HTERT RPE-1 (cell line): ENCODE results near the gene CPAMD8.
"Not testable (repeated sequence)": the region's sequence is repeated elsewhere in the genome, so short reads cannot be mapped to it uniquely, and the experiment has no call there.

Source experiments
- in situ Hi-C: fragments of 300-500 bp; cut with MboI; formaldehyde crosslinking; loops from 4 replicates; pipeline ENCODE4 v1.14.3; 2020; ENCODE audit warnings: low sequenced_read_pairs

The CPAMD8 gene

DNA sequence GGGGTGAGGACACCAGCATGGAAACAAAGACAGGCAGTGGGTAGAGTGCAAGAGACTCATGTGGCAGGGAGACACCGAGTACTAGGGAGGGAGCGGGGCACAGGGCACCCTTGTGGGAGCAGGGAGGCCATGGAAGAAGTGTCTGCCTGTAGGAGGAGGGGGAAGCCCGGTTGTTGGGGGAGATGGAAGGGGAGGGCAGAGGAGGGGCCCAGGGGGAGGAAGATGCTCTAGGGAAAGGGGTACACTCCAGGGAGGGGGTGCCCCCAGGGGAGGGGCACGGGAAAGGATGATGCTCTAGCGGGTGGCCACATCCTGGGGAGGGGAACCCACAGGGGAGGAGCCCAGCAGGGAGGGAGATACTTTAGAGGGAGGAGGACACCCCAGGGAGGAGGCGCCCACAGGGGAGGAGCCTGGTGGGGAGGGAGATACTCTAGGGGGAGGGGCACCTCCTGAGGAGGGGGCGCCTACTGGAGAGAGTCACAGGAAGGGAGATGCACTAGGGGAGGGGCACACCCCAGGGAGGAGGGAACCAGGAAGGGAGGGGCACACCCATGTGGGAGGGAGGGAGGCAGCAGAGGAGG, 24.9 kb downstream of the CPAMD8 start:
- in situ Hi-C loops = no loop called here

DNA sequence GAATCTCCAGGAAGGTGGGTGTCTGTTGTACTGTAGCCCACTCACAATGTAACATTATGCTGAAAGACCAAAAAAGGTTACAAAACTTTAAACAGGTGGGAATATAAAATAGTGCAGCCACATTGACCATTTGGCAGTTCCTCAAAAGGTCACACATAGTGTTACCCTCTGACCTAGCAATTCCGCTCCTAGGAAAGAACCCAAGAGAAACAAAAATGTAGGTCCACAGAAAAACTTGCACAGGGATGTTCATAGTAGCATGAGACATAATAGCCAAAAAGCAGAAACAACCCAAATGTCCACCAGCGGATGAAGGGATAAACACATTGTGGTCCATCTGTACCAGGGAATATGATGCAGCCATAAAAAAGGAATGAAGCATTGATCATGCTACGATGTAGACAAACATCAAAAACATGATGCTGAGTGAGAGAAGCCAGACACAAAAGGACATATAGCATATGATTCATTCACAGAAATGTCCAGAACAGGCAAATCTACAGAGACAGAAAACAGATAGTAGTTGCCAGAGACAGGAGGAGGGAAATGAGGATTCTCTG, 27.9 kb downstream of the CPAMD8 start:
- in situ Hi-C loops = no loop called here

DNA sequence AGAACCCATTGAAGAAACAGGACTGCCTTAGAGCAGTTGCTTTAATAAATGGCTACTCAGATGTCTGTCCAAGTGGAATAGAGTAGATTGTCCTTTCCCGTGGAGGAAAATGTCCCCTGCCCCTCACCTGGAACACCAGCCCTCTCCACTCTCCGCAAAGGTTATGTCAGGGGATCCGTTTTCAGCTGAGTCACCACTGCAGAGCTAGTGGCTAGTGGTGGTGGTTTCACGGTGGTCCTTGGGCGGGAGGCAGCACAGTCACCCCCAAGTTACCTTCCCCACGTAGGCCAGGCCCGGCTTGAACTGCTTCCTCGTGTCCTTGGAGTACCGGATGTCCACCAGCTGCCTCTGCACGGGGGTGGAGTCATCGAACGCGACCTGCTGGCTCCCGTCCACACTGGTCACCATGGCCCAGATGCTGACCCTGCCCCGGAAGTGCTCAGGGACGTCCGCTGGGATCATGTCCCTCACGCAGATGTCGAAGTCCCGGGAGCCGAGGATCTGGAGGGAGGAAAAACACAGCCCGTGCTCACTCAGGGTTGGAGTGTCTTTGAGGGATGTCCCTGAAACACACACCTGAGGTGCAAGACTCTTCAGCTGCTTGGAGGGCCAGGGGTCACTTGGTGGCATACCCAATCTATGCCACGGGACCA, 29.6 kb downstream of the CPAMD8 start:
- in situ Hi-C loops = not testable (repeated sequence)

DNA sequence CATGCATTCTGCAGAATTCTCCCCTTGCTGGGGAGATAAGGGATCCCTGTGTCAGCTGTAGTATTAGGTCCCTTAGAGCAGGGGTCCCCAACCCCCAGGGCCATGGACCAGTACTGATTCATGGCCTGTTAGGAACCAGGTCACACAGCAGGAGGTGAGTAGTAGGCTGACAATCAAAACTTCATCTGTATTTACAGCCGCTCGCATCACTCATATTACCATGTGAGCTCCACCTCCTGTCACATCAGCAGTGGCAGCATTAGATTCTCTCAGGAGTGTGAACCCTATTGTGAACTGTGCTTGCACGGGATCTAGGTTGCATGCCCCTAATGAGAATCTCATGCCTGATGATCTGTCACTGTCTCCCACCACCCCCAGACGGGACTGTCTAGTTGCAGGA, 37.9 kb downstream of the CPAMD8 start:
- in situ Hi-C loops = no loop called here

DNA sequence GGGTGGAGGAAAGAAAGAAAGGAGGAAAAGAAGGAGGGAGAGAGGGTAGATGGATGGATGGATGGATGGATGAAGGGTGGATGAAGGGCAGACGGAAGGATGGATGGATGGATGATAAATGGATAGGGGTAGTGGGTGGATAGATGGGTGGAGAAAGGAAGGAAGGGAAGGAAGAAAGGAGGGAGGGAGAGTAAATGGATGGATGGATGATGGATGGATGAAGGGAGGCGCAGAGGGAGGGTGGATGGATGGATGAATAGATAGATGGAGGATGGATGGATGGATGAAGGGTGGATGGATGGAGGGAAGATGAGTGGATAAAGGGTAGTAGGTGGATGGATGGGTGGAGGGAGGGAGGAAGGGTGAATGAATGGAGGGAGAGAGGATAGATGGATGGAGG, 41.2 kb downstream of the CPAMD8 start:
- in situ Hi-C loops = no loop called here

DNA sequence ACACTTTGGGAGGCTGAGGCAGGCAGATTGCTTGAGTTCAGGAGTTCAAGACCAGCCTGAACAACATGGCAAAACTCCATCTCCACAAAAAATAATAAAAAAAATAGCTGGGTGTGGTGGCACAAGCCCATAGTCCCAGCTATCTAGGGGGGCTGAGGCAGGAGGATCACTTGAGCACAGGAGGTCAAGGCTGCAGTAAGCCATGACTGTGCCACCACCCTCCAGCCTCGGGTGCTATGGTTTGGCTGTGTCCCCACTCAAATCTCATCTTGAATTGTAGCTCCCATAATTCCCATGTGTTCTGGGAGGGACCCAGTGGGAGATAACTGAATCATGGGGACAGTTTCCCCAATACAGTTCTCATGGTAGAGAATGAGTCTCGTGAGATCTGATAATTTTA, 44.0 kb downstream of the CPAMD8 start:
- in situ Hi-C loops = not testable (repeated sequence)

DNA sequence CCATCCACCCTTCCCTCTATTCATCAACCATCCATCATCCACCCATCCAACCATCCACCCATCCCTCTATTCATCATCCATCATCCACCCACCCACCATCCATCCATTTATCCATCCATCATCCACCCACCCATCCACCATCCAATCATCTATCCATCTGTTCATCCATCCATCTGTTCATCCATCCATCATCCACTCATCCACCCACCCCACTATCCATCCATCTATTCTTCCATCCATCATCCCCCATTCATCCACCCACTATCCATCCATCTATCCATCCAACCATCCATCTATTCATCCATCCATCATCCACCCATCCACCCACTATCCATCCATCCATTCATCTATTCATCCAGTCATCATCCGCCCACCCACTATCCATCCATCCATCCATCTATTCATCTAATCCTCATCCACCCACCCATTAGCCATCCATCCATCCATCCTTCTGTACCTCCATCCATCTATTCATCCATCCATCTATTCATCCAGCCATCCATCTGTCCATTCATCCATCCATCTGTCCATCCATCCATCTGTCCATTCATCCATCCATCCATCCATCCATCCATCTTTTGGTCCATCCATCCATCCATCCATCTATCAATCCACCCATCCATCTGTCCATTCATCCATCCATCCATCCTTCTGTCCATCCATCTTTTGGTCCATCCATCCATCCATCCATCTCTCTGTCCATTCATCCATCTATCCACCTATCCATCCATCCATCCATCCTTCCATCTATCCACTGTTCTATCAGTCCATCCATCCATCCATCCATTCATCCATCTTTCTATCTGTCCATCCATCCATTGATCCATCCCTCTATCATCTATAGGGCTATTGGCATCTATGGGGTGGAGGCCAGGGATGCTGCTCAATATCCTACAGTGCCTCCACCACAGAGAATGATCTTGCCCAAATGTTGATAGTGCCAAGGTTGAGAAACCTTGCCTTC, 47.5 kb downstream of the CPAMD8 start:
- in situ Hi-C loops = no loop called here

DNA sequence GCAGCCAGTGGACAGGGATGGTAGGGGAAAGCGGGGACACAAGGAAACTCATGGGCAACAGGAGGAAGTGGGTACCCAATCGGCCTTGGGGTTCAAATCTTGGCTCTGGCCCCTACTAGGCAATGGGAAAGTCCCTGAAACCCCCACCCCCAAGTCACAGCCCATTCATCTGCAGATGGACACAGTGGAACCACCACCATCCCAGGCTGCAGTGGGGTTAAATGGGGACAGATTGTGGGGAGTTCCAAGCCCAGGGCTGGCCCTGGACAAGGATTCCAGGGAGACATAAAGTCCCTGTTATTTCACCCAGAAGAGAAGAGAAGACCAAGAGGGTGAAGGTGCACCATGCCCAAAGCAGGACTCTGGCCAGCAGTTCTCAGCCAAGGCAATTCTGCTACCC, 48.5 kb downstream of the CPAMD8 start:
- in situ Hi-C loops = no loop called here

DNA sequence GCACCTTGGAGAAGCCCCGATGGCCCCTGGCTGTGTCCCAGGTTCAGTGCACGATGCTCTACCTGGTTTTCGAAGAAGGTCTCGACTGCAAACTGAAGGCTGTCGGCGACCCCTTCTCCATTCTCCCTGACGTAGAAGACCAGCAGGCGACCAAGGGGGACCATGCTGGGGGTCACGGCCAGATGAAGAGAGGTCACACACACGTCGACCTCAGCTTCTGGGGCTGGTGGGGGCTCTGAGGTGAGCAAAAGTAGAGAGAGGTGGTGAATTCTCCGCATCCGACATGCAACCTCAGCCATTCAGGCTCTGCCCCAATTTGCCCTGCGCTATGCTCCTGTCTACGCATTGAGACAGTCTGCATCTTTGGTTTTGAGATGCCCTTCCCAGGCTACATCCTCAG, 49.3 kb downstream of the CPAMD8 start:
- in situ Hi-C loops = no loop called here

DNA sequence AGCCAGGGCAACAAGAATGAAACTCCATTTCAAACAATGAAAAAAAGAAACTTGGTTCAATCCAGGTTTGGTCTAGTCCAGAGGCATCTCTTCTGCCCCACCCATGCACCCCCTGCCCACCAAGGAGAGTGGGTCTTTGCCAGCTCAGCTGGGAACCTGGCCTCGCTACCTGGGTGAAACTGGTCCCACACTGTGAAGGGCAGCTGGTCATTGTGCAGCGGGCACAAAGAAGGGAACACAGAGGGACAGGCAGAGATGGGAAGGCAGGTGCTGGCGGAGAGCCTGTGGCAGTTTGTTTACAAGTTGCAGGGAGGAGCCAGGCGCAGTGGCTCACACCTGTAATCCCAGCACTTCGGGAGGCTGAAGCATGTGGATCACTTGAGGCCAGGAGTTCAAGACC, 50.2 kb downstream of the CPAMD8 start:
- in situ Hi-C loops = no loop called here

- in situ Hi-C loops = no loop called here
These were observed 55.8 kb downstream of the CPAMD8 start for GRCh38 chr19:16970821-16971220.

GRCh38 chr19:16969135-16969534, 57.5 kb downstream of the CPAMD8 start:
- in situ Hi-C loops = no loop called here

DNA sequence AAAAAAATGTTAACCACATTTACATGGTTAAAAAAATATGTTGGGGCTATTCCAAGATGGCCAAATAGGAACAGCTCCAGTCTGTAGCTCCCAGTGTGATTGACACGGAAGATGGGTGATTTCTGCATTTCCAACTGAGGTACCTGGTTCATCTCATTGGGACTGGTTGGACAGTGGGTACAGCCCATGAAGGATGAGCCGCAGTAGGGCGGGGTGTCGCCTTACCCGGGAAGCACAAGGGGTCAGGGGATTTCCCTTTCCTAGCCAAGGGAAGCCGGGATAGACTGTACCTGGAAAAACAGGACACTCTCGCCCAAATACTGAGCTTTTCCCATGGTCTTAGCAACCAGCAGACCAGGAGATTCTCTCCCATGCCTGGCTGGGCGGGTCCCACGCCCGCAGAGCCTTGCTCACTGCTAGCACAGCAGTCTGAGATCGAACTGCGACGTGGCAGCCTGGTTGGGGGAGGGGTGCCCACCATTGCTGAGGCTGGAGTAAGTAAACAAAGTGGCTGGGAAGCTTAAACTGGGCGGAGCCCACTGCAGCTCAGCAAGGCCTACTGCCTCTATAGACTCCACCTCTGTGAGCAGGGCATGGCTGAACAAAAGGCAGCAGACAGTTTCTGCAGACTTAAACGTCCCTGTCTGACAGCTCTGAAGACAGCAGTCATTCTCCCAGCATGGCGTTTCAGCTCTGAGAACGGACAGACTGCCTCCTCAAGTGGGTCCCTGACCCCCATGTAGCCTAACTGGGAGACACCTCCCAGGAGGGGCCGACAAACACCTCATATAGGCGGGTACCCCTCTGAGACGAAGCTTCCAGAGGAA, 65.4 kb downstream of the CPAMD8 start:
- in situ Hi-C loops = not testable (repeated sequence)

DNA sequence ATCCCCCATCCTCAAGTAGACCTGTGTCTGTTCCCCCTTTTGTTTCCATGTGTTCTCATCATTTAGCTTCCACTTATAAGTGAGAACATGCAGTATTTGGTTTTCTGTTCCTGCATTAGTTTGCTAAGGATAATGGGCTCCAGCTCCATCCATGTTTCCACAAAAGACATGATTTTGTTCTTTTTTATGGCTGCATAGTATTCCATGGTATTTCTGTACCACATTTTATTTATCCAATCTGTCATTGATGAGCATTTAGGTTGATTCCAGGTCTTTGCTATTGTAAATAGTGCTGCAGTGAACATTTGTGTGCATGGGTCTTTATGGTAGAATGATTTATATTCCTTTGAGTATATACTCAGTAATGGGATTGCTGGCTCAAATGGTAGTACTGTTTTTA, 68.3 kb downstream of the CPAMD8 start:
- in situ Hi-C loops = not testable (repeated sequence)

- in situ Hi-C loops = no loop called here
These were observed 68.8 kb downstream of the CPAMD8 start for GRCh38 chr19:16957855-16958254.

GRCh38 chr19:16957151-16957701, 69.4 kb downstream of the CPAMD8 start:
- in situ Hi-C loops = no loop called here

- in situ Hi-C loops = no loop called here
These were observed 71.4 kb downstream of the CPAMD8 start for GRCh38 chr19:16955161-16955560.

GRCh38 chr19:16952046-16952445, 74.6 kb downstream of the CPAMD8 start:
- in situ Hi-C loops = no loop called here

GRCh38 chr19:16951529-16951928, 75.1 kb downstream of the CPAMD8 start:
- in situ Hi-C loops = no loop called here

DNA sequence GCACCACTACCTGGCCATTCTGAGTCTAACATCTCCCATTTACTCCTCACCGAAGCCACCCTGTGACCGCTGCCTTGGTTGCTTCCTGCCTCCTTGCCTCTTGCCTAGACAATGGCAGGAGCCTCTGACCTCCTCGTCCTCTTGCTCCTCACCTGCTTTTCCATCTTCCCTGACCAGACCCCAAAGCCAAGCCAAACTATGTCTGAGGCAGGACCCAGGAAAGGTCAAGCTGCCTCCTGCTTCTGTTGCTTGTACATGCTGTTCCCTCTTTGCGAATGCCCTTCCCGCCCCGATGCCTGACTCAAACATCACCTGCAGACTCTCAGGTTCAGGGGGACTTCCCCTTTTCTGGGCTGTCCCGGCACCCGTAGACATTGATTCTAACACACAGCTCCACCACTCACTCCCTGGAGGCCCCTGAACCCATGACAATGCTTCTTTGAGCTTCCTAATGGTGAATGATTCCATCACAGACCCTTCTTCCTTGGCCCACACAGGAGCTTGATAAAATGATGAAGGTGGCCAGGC, 77.0 kb downstream of the CPAMD8 start:
- in situ Hi-C loops = no loop called here
